Hepatocyte (in vitro differentiated cells): ENCODE results near the gene ICAM4.

Experiments
- EZH2phosphoT487 ChIP-seq: fragments of 200-600 bp; sonication (generic); IDR thresholded peaks from one replicate; pipeline ENCODE4 v1.6.1; 2018; ENCODE audit warnings: antibody characterized with exemption, mild to moderate bottlenecking, low read depth, moderate library complexity; ENCODE audit not compliant: unreplicated experiment, severe bottlenecking
- TF ChIP-seq, protein P1 (sequence below): fragments of 200-600 bp; sonication (generic); IDR thresholded peaks from 2 replicates; pipeline ENCODE4 v1.5.1; 2016; ENCODE audit warnings: antibody characterized with exemption, mild to moderate bottlenecking; ENCODE audit not compliant: poor library complexity

DNA sequence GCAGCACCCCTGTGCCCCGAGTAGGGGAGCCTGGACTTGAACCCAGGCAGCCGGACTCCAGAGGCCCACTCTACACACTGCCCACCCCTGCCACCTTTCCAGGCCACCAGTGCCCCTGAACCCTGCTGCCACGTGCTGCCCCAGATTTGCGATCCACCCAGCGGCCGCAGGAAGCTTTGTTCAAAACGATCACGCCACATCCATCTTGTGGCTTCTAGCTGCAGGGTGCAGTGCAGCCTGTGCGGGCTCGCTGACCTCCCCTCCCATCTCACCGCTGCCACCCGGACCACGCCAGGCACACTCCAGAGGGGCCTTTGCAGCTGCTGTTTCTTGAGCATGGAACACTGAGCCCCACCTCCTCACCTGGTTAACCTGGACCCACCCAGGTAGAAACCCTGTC is 42.8 kb downstream of the ICAM4 start:
- TF ChIP-seq, protein P1, sequence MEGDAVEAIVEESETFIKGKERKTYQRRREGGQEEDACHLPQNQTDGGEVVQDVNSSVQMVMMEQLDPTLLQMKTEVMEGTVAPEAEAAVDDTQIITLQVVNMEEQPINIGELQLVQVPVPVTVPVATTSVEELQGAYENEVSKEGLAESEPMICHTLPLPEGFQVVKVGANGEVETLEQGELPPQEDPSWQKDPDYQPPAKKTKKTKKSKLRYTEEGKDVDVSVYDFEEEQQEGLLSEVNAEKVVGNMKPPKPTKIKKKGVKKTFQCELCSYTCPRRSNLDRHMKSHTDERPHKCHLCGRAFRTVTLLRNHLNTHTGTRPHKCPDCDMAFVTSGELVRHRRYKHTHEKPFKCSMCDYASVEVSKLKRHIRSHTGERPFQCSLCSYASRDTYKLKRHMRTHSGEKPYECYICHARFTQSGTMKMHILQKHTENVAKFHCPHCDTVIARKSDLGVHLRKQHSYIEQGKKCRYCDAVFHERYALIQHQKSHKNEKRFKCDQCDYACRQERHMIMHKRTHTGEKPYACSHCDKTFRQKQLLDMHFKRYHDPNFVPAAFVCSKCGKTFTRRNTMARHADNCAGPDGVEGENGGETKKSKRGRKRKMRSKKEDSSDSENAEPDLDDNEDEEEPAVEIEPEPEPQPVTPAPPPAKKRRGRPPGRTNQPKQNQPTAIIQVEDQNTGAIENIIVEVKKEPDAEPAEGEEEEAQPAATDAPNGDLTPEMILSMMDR: no peak
- TF ChIP-seq EZH2phosphoT487: no peak
